SK-N-SH treated with all-trans-retinoic acid at 6 μM for 48 hours (cell line): ENCODE data around the gene PSMC3.
A peak's percentile ranks its signal among the peaks of the same experiment; 100 is the strongest.

Experiments
- ATAC-seq: fragments of 200-7000 bp; cut with Tn5 transposase; 3 replicates; pipeline ENCODE4 v1.9.1; 2020; ENCODE audit warnings: mild to moderate bottlenecking, moderate library complexity
- ARNTL ChIP-seq: fragments of 450-650 bp; formaldehyde crosslinking; IDR thresholded peaks from 2 replicates; pipeline ENCODE4 v1.5.0; 2020; ENCODE audit warnings: low read depth, mild to moderate bottlenecking, moderate library complexity, borderline replicate concordance
- BACH2 ChIP-seq: fragments of 250-450 bp; sonication (Bioruptor Pico); IDR thresholded peaks from 2 replicates; pipeline ENCODE4 v1.9.0; 2021; ENCODE audit warnings: mild to moderate bottlenecking, borderline replicate concordance
- CSDC2 ChIP-seq: fragments of 250-450 bp; sonication (Bioruptor Pico); IDR thresholded peaks from 2 replicates; pipeline ENCODE4 v1.5.0; 2020; ENCODE audit warnings: mild to moderate bottlenecking, moderate library complexity
- ESRRG ChIP-seq: fragments of 250-450 bp; sonication (Bioruptor Pico); IDR thresholded peaks from 2 replicates; pipeline ENCODE4 v1.6.1; 2021; ENCODE audit warnings: mild to moderate bottlenecking
- GLIS3 ChIP-seq: fragments of 250-450 bp; sonication (Bioruptor Pico); IDR thresholded peaks from 2 replicates; pipeline ENCODE4 v1.5.0; 2020; ENCODE audit warnings: mild to moderate bottlenecking, moderate library complexity
- ISL1 ChIP-seq: fragments of 250-450 bp; sonication (Bioruptor Pico); IDR thresholded peaks from 2 replicates; pipeline ENCODE4 v2.1.2; 2022; ENCODE audit warnings: mild to moderate bottlenecking, moderate library complexity
- PPARA ChIP-seq: fragments of 250-450 bp; sonication (Bioruptor Pico); IDR thresholded peaks from 2 replicates; pipeline ENCODE4 v1.5.0; 2020; ENCODE audit warnings: mild to moderate bottlenecking, borderline replicate concordance
- RARB ChIP-seq: fragments of 250-450 bp; sonication (Bioruptor Pico); IDR thresholded peaks from 2 replicates; pipeline ENCODE4 v1.8.0; 2021; ENCODE audit warnings: mild to moderate bottlenecking, moderate library complexity
- SNAI2 ChIP-seq: fragments of 250-450 bp; sonication (Bioruptor Pico); IDR thresholded peaks from 2 replicates; pipeline ENCODE4 v1.5.0; 2020; ENCODE audit warnings: mild to moderate bottlenecking, moderate library complexity
- TCF4 ChIP-seq: fragments of 250-450 bp; sonication (Bioruptor Pico); IDR thresholded peaks from 2 replicates; pipeline ENCODE4 v1.8.0; 2021; ENCODE audit warnings: mild to moderate bottlenecking, moderate library complexity, borderline replicate concordance
- TOX ChIP-seq: fragments of 250-450 bp; sonication (Bioruptor Pico); IDR thresholded peaks from 2 replicates; pipeline ENCODE4 v1.8.0; 2021; ENCODE audit warnings: mild to moderate bottlenecking, moderate library complexity, borderline replicate concordance
- ZFP3 ChIP-seq: fragments of 250-450 bp; sonication (Bioruptor Pico); IDR thresholded peaks from 2 replicates; pipeline ENCODE4 v1.5.0; 2020; ENCODE audit warnings: mild to moderate bottlenecking, moderate library complexity
- ZFP30 ChIP-seq: fragments of 450-650 bp; formaldehyde crosslinking; IDR thresholded peaks from 2 replicates; pipeline ENCODE4 v1.5.0; 2022; ENCODE audit warnings: mild to moderate bottlenecking, moderate library complexity
- ZNF565 ChIP-seq: fragments of 450-650 bp; formaldehyde crosslinking; conservative IDR thresholded peaks from 2 replicates; pipeline ENCODE4 v1.5.0; 2020; ENCODE audit warnings: low read depth, mild to moderate bottlenecking, moderate library complexity
- ZNF70 ChIP-seq: fragments of 450-650 bp; formaldehyde crosslinking; IDR thresholded peaks from 2 replicates; pipeline ENCODE4 v1.5.0; 2020; ENCODE audit warnings: mild to moderate bottlenecking, moderate library complexity
- TF ChIP-seq, protein P1 (sequence below): fragments of 250-450 bp; sonication (Bioruptor Pico); IDR thresholded peaks from 2 replicates; pipeline ENCODE4 v1.8.0; 2020; ENCODE audit warnings: mild to moderate bottlenecking, moderate library complexity, borderline replicate concordance
- TF ChIP-seq, protein P2 (sequence below): fragments of 250-450 bp; sonication (Bioruptor Pico); IDR thresholded peaks from 2 replicates; pipeline ENCODE4 v1.8.0; 2021; ENCODE audit warnings: low read depth, mild to moderate bottlenecking, moderate library complexity, borderline replicate concordance
- TF ChIP-seq, protein P3 (sequence below): fragments of 250-450 bp; sonication (Bioruptor Pico); IDR thresholded peaks from 2 replicates; pipeline ENCODE4 v1.5.0; 2020; ENCODE audit warnings: mild to moderate bottlenecking, moderate library complexity
- TF ChIP-seq, protein P4 (sequence below): fragments of 250-450 bp; sonication (Bioruptor Pico); IDR thresholded peaks from 2 replicates; pipeline ENCODE4 v1.5.1; 2020; ENCODE audit warnings: low read depth, mild to moderate bottlenecking, moderate library complexity

The PSMC3 gene

DNA sequence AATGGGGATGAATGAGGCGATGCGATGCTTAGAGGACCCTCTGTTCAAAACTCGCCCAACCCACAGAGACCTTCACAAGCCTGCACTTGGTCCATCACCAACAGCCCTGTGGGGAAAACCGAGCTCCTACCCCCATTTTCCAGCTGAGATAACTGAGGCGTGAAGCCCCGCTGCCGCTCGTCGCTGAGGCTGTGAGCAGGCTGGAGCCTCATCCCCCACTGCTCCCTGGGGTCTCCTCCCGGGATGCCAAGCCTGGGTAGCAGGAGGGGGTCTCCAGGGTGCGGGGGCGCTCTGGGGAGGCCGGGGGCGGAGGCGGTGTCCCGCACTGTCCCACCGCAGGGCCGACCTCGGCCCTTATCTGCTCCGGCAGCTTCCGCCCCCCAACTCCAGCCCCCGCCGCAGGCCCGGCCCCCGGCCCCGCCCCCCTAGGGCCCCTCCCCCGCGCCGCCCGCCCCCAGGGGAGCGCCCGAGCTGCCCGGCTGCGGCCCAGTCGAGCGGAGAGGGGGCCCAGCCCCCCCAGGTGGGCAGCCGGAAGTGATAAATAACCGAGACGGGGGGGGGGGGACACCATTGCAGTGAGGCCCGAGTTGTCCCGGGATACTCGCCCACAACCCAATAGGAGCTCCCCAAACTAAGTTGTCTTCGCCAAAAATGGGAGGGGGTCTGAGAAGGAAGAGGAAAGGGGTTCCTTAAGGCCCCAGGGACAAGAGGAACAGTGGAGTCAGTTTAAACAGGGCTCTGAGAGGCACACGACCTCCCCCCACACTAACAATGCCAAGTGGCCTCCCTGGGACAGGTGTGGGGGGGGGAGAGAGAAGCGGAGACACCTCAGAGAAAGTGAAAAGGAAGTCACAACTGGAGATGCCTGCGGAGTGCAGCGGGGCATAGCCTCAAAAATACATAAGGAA is 26.1 kb downstream of the PSMC3 start:
- TF ChIP-seq ESRRG (CRISPR knock-in tag) (0 out of 2 replicates have a peak, but pooled peaks have one; percentile 16), CSDC2 (no peak)
- peak; percentile 63 for ATAC-seq

DNA sequence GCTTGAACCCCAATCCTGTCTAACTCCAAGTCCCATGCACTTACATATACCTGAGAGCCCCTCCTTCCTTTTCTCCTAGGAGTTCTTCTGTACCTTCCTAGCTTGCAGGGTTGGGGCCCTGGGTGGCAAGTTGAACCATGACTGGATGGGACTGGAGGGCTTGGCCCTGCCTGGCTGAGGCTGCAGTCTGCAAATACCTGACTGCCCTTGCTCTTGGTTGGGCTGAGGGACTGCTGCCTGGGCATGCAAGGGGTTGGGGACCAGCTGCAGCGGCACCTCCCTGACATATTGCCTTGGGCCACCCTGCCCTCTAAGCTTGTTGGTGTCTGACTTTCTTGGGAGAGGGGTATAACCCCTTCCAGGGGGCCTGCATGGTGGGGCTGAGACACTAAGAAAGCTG is 27.7 kb downstream of the PSMC3 start:
- TF ChIP-seq RARB (CRISPR knock-in tag), result no peak
- TF ChIP-seq, protein P1, sequence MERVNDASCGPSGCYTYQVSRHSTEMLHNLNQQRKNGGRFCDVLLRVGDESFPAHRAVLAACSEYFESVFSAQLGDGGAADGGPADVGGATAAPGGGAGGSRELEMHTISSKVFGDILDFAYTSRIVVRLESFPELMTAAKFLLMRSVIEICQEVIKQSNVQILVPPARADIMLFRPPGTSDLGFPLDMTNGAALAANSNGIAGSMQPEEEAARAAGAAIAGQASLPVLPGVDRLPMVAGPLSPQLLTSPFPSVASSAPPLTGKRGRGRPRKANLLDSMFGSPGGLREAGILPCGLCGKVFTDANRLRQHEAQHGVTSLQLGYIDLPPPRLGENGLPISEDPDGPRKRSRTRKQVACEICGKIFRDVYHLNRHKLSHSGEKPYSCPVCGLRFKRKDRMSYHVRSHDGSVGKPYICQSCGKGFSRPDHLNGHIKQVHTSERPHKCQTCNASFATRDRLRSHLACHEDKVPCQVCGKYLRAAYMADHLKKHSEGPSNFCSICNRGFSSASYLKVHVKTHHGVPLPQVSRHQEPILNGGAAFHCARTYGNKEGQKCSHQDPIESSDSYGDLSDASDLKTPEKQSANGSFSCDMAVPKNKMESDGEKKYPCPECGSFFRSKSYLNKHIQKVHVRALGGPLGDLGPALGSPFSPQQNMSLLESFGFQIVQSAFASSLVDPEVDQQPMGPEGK (CRISPR knock-in tag), result no peak
- TF ChIP-seq CSDC2, result no peak
- no peak for TF ChIP-seq ESRRG (CRISPR knock-in tag)
- no peak for TF ChIP-seq ARNTL
- TF ChIP-seq GLIS3 (CRISPR knock-in tag), result no peak
- TF ChIP-seq BACH2 (CRISPR knock-in tag), result no peak
- TF ChIP-seq ZNF70 (CRISPR knock-in tag), result no peak
- TF ChIP-seq, protein P2, sequence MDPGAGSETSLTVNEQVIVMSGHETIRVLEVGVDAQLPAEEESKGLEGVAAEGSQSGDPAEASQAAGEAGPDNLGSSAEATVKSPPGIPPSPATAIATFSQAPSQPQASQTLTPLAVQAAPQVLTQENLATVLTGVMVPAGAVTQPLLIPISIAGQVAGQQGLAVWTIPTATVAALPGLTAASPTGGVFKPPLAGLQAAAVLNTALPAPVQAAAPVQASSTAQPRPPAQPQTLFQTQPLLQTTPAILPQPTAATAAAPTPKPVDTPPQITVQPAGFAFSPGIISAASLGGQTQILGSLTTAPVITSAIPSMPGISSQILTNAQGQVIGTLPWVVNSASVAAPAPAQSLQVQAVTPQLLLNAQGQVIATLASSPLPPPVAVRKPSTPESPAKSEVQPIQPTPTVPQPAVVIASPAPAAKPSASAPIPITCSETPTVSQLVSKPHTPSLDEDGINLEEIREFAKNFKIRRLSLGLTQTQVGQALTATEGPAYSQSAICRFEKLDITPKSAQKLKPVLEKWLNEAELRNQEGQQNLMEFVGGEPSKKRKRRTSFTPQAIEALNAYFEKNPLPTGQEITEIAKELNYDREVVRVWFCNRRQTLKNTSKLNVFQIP, result no peak
- no peak for TF ChIP-seq ZFP3 (CRISPR knock-in tag)
- TF ChIP-seq, protein P3, sequence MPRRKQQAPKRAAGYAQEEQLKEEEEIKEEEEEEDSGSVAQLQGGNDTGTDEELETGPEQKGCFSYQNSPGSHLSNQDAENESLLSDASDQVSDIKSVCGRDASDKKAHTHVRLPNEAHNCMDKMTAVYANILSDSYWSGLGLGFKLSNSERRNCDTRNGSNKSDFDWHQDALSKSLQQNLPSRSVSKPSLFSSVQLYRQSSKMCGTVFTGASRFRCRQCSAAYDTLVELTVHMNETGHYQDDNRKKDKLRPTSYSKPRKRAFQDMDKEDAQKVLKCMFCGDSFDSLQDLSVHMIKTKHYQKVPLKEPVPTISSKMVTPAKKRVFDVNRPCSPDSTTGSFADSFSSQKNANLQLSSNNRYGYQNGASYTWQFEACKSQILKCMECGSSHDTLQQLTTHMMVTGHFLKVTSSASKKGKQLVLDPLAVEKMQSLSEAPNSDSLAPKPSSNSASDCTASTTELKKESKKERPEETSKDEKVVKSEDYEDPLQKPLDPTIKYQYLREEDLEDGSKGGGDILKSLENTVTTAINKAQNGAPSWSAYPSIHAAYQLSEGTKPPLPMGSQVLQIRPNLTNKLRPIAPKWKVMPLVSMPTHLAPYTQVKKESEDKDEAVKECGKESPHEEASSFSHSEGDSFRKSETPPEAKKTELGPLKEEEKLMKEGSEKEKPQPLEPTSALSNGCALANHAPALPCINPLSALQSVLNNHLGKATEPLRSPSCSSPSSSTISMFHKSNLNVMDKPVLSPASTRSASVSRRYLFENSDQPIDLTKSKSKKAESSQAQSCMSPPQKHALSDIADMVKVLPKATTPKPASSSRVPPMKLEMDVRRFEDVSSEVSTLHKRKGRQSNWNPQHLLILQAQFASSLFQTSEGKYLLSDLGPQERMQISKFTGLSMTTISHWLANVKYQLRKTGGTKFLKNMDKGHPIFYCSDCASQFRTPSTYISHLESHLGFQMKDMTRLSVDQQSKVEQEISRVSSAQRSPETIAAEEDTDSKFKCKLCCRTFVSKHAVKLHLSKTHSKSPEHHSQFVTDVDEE (CRISPR knock-in tag), result no peak
- TF ChIP-seq, protein P4, sequence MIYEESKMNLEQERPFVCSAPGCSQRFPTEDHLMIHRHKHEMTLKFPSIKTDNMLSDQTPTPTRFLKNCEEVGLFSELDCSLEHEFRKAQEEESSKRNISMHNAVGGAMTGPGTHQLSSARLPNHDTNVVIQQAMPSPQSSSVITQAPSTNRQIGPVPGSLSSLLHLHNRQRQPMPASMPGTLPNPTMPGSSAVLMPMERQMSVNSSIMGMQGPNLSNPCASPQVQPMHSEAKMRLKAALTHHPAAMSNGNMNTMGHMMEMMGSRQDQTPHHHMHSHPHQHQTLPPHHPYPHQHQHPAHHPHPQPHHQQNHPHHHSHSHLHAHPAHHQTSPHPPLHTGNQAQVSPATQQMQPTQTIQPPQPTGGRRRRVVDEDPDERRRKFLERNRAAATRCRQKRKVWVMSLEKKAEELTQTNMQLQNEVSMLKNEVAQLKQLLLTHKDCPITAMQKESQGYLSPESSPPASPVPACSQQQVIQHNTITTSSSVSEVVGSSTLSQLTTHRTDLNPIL, result no peak
- no peak for ATAC-seq

DNA sequence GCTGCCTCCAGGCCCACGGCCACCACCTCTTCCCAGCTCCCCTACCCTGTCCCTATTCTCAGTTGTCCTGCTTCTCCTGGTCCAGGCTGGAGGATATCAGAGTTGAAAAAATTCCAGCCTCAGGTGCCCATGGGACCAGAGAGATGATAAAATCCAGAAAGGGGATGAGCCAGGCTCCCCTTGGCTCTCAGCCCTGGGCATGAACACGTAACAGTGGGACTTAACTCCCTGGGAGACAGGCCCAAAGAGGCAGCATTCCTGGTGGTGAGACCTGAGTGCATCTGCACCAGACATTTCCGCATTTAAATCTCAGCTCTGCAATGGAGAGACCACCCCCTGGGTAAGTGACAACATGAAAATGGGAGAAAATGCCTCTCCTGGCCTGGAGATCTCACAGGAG is 28.2 kb downstream of the PSMC3 start:
- no peak for ATAC-seq

DNA sequence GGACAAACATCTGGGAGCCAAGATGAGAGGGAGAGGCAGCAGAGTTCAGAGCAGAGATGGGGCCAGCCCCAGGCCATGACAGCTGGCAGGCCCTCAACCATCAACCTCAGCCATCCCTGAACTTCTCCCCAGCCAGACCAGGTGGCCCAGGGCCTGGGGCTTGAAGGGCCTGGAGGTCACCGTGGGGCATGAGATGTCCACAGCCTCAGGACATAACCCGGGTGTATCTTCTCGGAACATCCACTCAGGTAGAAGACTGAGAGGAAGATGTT is 30.3 kb downstream of the PSMC3 start:
- TF ChIP-seq GLIS3 (CRISPR knock-in tag), result no peak
- TF ChIP-seq ISL1, result no peak
- ATAC-seq, result no peak

More for the DNA sequence above, 28.2 kb downstream of the PSMC3 start:
- TF ChIP-seq BACH2 (CRISPR knock-in tag) (no peak), RARB (CRISPR knock-in tag) (no peak), SNAI2 (no peak)

DNA sequence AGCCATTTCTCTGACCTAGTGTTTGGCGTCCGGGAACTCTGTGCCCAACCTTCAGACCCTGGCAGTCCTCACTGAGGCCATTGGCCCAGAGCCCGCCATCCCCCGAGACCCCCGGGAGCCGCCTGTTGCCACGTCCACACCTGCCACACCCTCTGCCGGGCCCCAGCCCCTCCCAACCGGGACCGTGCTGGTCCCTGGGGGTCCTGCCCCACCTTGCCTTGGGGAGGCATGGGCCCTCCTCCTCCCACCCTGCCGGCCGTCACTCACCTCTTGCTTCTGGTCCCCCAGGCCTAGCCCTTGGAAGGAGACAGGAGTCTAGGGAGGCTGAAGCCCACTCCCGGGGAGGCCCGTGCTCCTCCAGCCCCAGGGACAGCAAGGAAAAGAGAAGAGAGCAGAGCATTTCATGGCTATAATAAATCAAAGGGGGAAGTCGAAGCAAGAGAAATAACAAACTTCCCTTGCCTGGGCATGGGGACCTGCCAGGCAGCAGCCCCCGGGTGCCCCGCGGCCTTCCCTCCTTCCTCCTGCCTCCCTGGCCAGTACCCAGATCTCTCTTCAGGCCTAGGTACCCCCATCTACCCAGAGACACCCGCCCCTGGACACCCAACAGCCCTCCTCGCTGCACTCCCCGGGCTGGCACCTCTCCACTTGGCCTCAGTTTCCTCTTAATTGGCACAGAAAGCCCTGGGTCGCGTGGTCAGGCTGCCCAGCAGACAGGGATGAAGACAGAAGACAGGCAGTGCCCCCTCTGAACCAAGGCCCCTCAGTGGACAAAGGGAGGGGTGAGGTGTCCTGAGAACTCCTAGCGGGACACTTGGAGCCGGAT is 30.8 kb downstream of the PSMC3 start:
- TF ChIP-seq ESRRG (CRISPR knock-in tag), result no peak
- TF ChIP-seq RARB (CRISPR knock-in tag), result no peak
- no peak for TF ChIP-seq TOX (CRISPR knock-in tag)
- TF ChIP-seq CSDC2, result no peak
- no peak for TF ChIP-seq PPARA (CRISPR knock-in tag)
- TF ChIP-seq TCF4 (CRISPR knock-in tag), result no peak
- TF ChIP-seq ZNF70 (CRISPR knock-in tag), result no peak
- no peak for TF ChIP-seq ZFP30 (CRISPR knock-in tag)
- TF ChIP-seq, protein P3 (CRISPR knock-in tag), result no peak
- no peak for TF ChIP-seq ZNF565 (CRISPR knock-in tag)
- TF ChIP-seq ARNTL, result no peak
- TF ChIP-seq ISL1, result no peak
- TF ChIP-seq, protein P4, result no peak
- ATAC-seq, result no peak
